GM21367 (cell line): ENCODE measurements around the gene NBPF4.
"Not testable (repeated sequence)": the region's sequence is repeated elsewhere in the genome, so short reads cannot be mapped to it uniquely, and the experiment has no call there.

ENCODE experiments used
- ATAC-seq: cut with Tn5 transposase; IDR thresholded peaks from one replicate; pipeline ENCODE4 v1.9.1; 2021; ENCODE audit not compliant: unreplicated experiment

NBPF4 gene

DNA sequence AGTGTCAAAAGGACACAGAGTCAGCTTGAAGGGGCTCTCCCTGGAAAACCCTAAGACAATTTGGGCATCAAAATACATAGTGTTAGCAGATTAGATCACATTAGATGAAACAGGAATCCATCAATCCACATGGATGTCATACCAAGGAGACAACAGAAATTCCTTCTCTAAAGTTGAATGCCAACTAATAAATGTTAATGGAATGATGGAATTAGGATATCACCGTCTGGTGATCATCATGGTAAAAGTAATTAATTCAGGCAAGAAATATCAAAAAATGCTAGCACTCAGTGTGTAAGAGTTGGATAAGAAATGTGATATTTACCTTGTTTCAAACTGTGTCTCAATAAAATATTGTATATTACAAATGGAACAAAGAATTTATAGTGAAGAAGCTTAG, 32.9 kb downstream of the NBPF4 start:
- no peak for ATAC-seq

DNA sequence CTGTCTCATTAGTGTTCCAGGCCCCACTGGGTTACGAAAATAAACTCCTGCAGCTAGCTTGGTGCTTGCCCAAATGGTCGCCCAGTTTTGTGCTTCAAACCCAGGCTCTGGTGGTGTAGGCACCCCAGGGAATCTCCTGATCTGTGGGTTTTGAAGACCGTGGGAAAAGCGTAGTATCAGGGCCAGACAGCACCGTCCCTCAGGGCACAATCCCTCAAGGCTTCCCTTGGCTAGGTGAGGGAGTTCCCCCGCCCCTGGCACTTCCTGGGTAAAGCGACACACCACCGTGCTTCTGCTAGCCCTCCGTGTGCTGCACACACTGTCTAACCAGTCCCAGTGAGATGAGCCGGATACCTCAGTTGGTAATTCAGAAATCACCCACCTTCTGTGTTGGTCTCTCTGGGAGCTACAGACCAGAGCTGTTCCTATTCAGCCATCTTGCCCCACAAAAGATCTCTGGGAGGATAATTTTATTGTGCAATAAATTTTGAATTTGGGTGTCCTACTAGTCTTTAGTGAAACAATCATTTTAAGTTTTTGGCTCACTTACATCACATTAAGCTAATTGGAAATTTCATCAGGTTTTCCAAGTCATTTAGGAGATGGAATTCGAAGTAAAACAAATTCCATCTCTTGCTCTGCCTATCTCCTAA, 34.3 kb downstream of the NBPF4 start:
- no peak for ATAC-seq

DNA sequence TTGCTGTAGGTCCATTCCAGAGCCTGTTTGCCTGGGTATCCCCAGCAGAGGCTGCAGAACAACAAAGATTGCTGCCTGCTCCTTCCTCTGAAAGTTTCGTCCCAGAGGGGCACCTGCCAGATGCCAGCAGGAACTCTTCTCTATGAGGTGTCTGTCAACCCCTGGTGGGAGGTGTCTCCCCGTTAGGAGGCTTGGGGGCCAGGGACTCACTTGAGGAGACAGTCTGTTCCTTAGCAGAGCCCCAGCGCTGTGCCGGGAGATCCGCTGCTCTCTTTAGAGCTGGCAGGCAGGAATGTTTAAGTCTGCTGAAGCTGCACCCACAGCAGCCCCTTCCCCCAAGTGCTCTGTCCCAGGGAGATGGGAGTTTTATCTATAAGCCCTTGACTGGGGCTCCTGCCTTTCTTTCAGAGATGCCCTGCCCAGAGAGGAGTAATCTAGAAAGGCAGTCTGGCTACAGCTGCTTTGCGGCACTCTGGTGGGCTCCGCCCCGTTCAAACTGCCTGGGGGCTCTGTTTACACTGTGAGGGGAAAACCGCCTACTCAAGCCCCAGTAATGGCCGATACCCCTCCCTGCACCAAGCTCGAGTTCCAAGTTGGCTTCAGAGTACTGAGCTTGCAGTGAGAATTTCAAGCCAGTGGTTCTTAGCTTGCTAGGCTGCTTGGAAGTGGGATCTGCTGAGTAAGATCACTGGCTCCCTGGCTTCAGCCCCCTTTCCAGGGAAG, 35.0 kb downstream of the NBPF4 start:
- ATAC-seq = no peak

DNA sequence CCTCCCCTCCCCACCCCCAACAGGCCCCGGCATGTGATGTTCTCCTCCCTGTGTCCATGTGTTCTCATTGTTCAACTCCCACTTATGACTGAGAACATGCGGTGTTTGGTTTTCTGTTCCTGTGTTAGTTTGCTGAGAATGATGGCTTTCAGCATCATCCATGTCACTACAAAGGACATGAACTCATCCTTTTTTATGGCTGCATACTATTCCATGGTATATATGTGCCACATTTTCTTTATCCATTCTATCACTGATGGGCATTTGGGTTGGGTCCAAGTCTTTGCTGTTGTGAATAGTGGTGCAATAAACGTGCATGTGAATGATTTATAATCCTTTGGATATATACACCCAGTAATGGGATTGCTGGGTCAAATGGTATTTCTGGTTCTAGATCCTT, 40.3 kb downstream of the NBPF4 start:
- not testable (repeated sequence) for ATAC-seq

DNA sequence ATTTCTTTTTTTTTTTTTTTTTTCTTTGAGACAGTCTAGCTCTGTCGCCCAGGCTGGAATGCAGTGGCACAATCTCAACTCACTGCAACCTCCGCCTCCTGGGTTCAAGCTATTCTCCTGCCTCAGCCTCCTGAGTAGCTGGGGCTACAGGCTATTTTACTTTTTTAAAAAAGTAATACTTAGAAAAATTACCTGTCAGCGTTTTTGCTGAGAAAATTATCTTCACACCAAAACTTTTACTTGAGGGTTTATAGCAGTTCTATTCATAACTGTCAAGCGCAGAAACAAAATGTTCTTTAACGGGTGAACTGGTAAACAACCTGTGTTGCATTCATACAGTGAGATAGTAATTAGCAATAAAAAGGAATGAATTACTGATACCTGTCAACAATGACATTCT, 42.2 kb downstream of the NBPF4 start:
- ATAC-seq = no peak

DNA sequence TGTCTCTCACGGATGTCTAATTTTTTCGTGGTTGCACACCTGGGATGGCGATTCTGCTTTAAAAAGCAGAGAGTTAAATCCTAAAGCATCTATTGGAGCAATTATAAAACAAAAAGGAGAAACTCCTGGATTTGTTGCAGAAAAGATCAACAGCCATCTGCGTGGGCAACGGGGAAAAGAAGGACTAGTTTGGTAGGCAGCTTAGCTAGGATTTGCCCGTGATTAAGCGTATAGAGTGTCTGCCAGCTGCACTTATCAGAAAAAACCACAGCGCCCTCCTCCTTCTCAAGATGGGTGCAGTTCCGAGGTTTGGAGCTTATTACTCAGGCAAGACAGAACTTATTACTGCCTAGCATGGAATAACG, 43.2 kb downstream of the NBPF4 start:
- ATAC-seq = peak; percentile 37

DNA sequence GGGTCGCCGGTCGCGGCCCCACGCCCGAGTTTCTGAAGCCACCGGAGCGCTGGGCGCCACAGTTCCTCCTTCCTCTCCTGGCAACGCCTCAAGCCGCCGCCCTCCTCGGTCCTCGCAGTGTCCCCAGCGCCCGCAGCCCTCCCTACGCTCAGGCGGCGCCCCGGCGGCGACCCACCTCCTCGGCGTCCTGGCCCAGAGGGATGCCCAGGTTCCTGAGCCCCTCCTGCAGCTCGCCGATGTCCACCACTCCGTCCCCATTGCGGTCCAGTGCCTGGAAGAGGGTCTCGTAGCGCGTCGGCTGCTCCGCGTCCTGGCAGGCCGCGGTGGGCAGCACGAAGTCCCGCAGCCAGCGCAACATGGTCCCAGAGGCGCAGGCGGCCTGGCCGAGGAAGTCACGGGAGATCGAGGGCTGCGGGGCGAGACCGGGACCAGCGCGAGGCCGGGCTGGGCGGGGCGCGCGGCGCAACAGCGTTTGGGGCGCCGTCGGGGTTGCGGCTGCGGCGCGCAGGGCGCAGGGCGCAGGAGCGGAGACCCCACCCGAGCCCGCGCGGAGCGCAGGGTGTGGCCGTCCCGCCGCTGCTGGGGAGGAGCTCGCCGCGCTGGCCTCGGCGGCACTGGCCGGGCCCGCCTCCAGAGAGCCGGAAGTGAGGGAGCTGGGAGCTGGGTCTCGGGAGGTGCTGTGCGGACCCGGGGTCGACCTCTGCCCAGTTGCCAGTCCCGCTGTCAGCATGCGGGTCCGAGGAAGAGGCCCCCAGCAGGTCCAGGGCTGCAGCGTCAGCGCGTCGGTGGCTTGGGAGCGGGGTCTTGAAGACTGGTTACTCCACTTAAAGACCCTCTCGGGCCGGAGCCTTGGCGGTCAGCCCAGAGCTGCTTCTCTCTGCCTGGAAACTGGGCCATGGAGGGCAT, 43.8 kb downstream of the NBPF4 start, which contains the start of gene SLC25A24:
TSS of gene SLC25A24 (minus strand) at position 563 of the 906 bp plus-strand sequence. CDS start at position 358, 205 bp downstream.
- peak; percentile 75 for ATAC-seq

DNA sequence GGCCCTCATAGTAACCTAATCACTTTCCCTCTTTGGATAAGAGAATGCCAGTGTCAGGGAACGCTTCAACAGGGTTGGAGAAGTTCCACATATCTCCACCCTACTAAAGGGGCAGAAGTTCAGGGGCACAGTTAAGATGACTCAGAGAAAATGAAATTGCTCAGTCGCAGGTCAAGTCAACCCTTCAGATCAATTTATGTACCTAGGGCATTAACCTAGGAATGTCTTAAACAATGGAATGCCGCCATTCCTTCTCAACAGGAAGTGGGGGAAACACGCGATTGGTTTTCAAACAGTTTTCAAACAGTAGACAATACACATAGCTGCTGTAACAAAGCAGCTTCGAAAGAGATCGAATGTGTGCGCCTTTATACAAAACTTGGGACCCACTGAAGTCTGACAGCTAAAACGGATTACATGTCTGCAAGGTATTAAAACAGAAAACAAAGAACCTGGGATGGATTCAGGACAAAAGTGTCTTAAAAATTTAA, 44.6 kb downstream of the NBPF4 start:
- ATAC-seq = no peak

DNA sequence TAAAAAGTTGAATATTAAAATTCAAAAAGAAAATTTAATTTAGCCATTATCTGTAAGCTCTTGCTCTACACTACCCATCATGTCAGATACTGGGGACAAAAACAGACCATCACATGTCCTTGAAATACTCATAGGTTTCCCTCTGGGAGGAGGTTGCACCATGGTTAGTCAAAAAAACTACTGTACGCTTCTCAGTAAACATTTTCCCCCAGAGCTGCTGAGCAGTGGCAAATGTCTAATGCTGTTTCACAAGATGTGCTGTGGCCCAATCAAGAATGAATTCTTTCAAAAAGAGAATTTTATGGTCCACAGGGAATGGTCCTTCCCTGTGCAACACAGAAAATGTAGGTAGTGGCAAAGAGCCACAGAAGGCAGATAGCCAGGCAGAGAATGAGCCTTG, 49.8 kb downstream of the NBPF4 start:
- no peak for ATAC-seq

DNA sequence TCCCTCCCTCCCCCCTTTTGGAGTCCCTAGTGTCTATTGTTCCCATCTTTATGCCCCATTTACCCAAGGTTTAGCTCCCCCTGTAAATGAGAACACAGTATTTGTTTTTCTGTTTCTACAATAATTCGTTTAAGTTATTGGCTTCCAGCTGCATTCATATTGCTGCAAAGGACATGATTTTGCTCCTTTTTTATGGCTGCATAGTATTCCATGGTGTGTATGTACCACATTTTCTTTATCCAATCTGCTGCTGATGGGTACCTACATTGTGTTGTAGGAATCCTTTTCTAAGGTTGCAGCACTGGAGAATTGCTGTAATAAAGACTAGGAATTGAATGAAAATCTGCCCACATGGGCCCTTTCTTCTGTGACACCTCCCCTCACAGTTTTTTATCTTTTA, 50.5 kb downstream of the NBPF4 start:
- ATAC-seq = no peak

DNA sequence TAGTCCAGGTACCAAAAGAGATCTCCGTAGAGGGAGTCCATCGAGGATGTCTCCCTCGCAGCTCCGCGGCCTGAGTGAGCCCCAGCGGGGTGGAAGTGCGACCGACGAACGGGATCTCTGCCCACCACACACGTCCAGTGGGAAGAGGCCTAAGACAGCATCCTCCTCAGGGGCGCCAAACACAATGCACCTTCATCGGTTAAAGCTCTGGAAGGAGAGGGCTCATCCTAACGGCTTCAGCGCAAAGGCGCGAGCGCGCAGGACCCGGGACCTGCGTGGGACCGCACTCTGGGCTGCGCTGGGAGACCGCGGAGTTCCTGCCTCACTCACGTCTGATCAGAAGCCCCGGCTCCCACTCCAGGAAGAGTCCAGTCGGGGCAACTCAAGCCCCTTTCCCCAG, 51.3 kb downstream of the NBPF4 start:
- no peak for ATAC-seq

DNA sequence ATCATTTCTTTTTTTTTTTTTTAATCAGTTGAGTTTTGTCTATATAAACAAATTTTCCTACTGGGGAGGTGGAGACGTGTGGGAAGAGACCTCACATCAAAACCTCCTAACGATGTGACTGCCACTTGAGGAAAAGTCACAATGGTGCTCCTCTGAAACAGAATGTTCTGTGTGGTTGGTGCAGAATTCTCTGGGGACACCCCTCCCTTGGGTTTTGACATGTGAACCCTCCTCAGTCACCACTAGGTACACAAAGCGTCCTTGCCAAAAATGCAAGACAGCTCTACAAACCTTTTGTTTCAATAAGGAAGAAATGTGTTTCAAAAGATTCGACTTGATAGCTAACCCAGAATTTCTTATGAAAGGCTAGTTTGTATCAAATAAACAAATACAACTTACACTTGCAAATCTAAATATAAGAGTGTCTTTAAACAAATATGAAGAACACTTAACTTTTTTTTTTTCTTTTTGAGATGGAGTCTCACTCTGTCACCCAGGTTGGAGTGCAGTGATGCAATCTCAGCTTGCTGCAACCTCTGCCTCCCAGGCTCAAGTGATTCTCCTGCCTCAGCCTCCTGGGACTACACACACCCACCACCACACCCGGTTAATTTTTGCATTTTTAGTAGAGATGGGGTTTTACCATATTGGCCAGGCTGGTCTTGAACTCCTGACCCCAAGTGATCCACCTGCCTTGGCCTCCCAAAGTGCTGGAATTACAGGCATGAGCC, 53.0 kb downstream of the NBPF4 start:
- no peak for ATAC-seq

DNA sequence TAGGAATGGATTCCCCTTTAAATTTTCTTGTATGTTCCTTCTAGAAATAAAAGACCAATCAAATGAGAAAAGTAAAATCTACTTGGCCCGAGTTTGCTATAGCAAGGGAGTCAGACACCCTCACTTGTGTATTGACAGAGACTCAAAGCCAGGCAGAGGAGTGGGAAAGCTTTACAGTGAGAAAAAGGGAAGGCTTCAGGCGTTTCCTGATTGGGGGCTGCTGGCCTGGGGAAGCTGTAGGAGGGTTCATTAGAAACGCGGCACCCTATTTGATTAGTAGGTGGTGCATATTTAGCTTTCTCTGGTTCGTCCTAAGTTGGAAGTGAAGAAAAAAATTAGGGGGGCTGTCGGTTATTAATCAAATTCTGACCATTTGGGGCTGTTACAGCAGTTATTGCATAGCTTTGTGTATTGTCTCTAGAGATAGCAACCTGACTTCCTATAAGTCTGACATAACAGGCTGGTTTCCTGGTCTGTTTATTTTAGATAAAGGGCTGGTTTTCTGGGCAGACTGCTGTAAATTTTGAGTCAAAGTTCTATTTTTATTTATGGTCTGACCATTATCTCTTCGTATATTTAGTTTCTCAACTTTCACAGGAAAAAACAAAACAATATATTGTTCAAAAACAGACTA, 53.8 kb downstream of the NBPF4 start:
- no peak for ATAC-seq

DNA sequence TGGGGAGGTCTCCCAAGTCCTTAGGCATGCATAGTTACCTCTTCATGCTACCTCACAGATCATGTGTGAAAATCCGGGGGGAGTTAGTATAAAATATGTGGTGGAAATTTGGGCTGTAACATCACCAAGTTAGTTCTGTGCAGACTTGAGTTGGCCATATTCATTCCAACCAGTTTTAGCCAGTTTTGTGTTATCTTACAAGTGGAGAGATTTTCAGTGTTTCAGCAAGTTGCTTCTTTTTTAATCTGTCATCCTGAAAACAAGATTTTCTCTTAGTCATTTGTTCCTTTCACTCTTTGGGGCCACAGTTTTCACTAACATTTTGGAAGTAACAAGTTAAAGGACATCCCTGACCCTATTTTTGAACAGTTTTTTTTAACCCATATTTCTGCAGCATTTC, 55.1 kb downstream of the NBPF4 start:
- no peak for ATAC-seq

DNA sequence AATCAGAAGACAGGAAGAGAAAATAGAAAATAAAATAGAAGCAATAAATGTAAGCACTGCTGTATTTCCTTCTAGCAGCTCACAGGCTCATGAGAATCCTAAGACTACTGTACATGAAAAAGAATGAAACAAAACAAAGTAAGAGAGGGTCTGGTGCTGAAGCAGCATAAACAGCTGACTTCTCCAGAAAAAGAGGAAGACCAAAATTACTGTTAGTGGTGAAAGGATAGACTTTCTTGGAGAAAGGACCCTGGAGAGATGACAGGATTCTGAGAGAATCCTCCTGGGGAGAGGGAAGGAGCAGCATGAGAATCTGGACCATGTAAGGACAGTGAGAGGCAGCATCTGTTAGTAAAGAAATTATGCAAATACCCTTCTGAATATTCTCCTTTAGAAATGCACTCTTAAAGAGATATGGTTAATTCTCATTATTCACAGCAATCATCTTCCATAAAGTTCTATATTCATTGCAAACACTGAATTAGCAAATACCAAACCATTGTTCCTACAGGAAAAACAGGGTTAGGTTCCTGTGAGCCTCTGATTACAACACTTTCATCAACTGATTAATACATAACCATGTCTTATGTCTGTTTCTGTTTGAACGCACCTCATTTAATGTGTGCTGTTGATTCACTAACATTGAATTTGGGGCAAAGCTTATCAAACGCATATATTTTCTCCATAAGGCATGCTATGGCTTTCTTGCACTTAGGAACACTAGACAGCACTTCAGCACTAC, 60.7 kb downstream of the NBPF4 start:
- ATAC-seq = no peak

DNA sequence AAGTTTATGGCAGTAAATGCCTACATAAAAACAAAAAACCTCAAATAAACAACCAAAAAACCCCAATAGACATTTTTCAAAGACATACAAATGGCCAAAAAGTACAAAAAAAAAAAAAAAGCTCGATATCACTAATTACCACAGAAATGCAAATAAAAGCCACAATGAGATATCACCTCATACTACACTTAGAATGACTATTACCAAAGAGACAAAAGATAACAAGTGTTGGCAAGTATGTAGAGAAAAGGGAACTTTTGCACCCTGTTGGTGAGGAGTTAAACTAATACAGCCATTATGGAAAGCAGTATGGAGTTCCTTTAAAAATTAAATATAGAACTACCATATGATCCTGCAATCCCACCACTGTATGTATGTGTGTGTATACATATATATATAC, 64.9 kb downstream of the NBPF4 start:
- ATAC-seq = no peak
